SK-N-MC (cell line): ENCODE measurements around the gene SHANK2.

Experiments
- EZH2 ChIP-seq: fragments of 200-600 bp; sonication (generic); IDR thresholded peaks from one replicate; pipeline ENCODE4 v1.6.1; 2017; ENCODE audit warnings: antibody characterized with exemption
- POLR2AphosphoS5 ChIP-seq: IDR thresholded peaks from 2 replicates; pipeline ENCODE4 v1.6.1; 2012; ENCODE audit warnings: mild to moderate bottlenecking, low read depth, low read length, borderline replicate concordance

- no peak for TF ChIP-seq EZH2
- no peak for TF ChIP-seq POLR2AphosphoS5
These were observed 48.9 kb upstream of the SHANK2 start for GRCh38 chr11:71301046-71301857.
